ENCODE measurements around the gene NF2. TPM values are rescaled to one million over a fixed set of nuclear protein-coding genes. Genes with fewer than 3 reads are reported as not detected.
A peak's percentile ranks its signal among the peaks of the same experiment; 100 is the strongest.

Gene NF2
- total RNA-seq, 2 experiments from 2014 or later, result 34.4 to 35.3 TPM

GRCh38 chr22:29713156-29713727 is 109.8 kb downstream of the NF2 start:
- intact Hi-C loops (cut with micrococcal nuclease), result no loop called here
- no peaks in the 10 kb centered on the region for H3K9me3 Mint-ChIP-seq
- no peaks in the 10 kb centered on the region for H3K4me1 Mint-ChIP-seq (ENCODE audit: low read depth)
- H3K36me3 Mint-ChIP-seq (ENCODE audit: low read depth), result no peaks in the 10 kb centered on the region
- POLR2A ChIA-PET, result no interaction called here
- CTCF ChIA-PET, result no interaction called here
- no peak for TF ChIP-seq CTCF (IDR thresholded peaks at IDR 0.05)
- H3K4me3 Mint-ChIP-seq, result no peak overlapping the region
- H3K27me3 Mint-ChIP-seq, result peaks cover 18% of the 10 kb centered on the region
- H3K27ac Mint-ChIP-seq, result no peak overlapping the region
- DNase-seq (no peak), ATAC-seq (no peak)

- ATAC-seq (no peak), DNase-seq (no peak)
- no peak overlapping the region for H3K4me3 Mint-ChIP-seq
- intact Hi-C loops (cut with micrococcal nuclease), result no loop called here
- no peak overlapping the region for H3K27ac Mint-ChIP-seq
- POLR2A ChIA-PET, result interaction anchor here (0.6 kb wide), 1 partner anchor 13 kb away, joined by 3 read pairs; no protein-coding TSS in a partner anchor
- CTCF ChIA-PET, result no interaction called here
- no peaks in the 10 kb centered on the region for H3K9me3 Mint-ChIP-seq
- no peaks in the 10 kb centered on the region for H3K36me3 Mint-ChIP-seq (ENCODE audit: low read depth)
- peaks cover 3% of the 10 kb centered on the region for H3K4me1 Mint-ChIP-seq (ENCODE audit: low read depth)
- no peak for TF ChIP-seq CTCF (IDR thresholded peaks at IDR 0.05)
- peaks cover 32% of the 10 kb centered on the region for H3K27me3 Mint-ChIP-seq
Observed at GRCh38 chr22:29715240-29715639, 111.8 kb downstream of the NF2 start.

- intact Hi-C loops (cut with micrococcal nuclease), result no loop called here
- no peaks in the 10 kb centered on the region for H3K36me3 Mint-ChIP-seq (ENCODE audit: low read depth)
- H3K4me3 Mint-ChIP-seq, result no peak overlapping the region
- ChIA-PET CTCF (no interaction called here), POLR2A (no interaction called here)
- H3K27me3 Mint-ChIP-seq, result peaks cover 32% of the 10 kb centered on the region
- H3K9me3 Mint-ChIP-seq, result no peaks in the 10 kb centered on the region
- H3K27ac Mint-ChIP-seq, result no peak overlapping the region
- peaks cover 3% of the 10 kb centered on the region for H3K4me1 Mint-ChIP-seq (ENCODE audit: low read depth)
- TF ChIP-seq CTCF (IDR thresholded peaks at IDR 0.05), result no peak
- ATAC-seq, result no peak
- no peak for DNase-seq
Observed at GRCh38 chr22:29715705-29716104, 112.3 kb downstream of the NF2 start.

GRCh38 chr22:29716814-29717545 is 113.5 kb downstream of the NF2 start:
- ChIA-PET POLR2A (no interaction called here), CTCF (no interaction called here)
- peaks cover 39% of the 10 kb centered on the region for H3K27me3 Mint-ChIP-seq
- no peaks in the 10 kb centered on the region for H3K36me3 Mint-ChIP-seq (ENCODE audit: low read depth)
- no peak overlapping the region for H3K27ac Mint-ChIP-seq
- peak; percentile 49 for DNase-seq
- no peak overlapping the region for H3K4me3 Mint-ChIP-seq
- intact Hi-C loops (cut with micrococcal nuclease), result no loop called here
- H3K9me3 Mint-ChIP-seq, result no peaks in the 10 kb centered on the region
- H3K4me1 Mint-ChIP-seq (ENCODE audit: low read depth), result peaks cover 3% of the 10 kb centered on the region
- peak; percentile 59 for ATAC-seq
- no peak for TF ChIP-seq CTCF (IDR thresholded peaks at IDR 0.05)

- Mint-ChIP-seq H3K36me3 (ENCODE audit: low read depth) (no peaks in the 10 kb centered on the region), H3K27me3 (peaks cover 39% of the 10 kb centered on the region), H3K4me3 (no peak overlapping the region), H3K9me3 (no peaks in the 10 kb centered on the region), H3K27ac (no peak overlapping the region), H3K4me1 (ENCODE audit: low read depth) (peaks cover 3% of the 10 kb centered on the region)
- intact Hi-C loops (cut with micrococcal nuclease), result no loop called here
- POLR2A ChIA-PET, result no interaction called here
- ATAC-seq (no peak), DNase-seq (no peak)
- CTCF ChIA-PET, result no interaction called here
- no peak for TF ChIP-seq CTCF (IDR thresholded peaks at IDR 0.05)
Observed at GRCh38 chr22:29717789-29718188, 114.4 kb downstream of the NF2 start.

Data from activated CD8-positive, alpha-beta T cell treated with anti-CD3 and anti-CD28 coated beads for 36 hours (primary cell).